Measurements from ENCODE around the gene COL4A1.

Gene COL4A1

DNA sequence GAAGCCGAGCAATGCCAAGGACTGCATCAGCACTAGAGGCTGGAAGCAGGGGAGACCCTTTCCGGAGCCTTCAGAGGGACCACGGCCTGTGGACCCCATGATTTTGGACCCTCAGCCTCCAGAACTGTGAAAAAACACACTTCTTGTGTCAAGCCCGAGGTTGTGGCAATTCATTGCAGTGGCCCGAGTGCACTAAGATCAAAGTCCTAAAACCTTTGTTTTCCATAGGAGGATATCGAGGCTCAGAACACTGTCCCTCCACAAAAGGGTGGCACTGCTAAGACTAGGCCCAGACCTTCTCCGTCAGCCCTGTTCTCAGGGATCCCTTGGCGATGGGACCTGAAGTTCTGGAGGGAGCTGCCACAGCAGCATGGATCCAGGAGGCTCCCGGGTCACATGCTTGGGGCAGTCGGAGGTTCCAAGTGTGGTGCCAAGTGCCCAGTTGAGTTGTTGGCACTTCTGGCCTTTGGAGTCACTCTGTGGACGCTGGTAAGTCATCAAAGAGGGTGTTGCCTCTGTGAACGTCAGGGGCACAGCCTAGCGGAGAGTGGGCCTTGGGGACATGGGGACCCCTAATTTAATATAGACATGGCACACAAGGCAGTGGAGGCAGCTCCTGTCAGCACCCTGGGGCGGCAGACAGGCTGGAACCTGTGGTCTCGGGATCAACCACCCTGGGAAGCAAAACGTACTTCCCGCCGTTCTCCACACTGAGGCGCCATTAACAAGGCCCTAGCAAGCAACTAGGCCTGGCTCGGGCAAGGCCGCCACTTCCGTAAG is 199.2 kb downstream of the COL4A1 start:
- DNase-seq: no peak

DNA sequence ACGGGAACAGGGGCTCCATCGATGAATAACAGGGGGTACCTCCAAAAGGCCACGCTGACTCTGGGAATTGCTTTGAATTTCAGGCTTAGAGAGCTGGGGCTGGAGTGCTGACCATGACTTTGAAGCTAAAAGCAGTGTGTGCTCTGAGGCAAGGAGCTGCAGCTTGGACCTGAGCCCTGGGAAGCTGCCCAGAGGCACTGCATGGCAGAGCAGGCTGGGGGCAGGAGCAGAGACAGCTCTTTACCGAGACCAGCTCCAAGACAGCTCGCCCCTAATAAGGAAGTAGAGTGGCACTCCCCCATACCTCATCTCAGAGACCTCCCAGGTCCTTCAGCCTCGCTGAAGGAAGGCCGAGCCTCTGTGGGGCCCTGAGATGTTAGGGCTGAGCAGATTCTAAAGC is 200.2 kb downstream of the COL4A1 start:
- peak; percentile 37 for DNase-seq

DNA sequence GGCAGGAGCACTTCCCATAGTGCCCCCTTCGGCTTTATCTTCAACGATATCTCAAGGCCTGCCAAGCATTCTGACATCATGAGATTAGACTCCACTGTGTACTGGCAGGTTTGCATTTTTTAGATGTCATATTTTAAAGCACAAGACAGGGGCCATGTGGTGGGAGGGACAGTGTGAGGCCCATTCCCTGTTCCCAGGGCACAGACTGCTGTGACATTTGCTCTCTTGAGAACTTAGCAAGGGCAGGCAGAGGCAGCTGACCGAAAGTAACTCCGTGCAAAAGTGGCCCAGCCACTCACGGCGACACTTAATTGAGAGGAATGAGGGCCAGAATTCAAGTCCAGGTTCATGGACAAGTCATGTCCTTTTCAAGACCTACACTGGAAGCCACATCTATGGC is 201.8 kb downstream of the COL4A1 start:
- no peak for DNase-seq

DNA sequence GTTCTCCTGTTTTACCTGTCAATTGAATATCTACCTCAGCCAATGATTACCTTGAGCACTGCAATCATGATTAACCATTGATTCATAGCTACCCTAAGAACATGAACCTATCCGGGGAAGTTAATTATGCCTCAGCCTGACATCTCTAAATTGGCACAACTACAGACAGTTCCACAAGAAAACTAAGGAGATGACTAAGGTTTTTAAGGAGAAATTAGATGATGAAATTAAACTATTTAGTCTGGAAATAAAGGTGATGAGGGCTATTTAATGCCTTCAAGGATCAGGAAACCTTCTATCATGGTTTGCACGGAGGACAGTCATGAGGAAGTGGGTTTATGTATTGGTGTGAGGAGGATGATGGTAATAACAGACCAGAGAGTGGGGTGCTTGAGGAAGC is 203.4 kb downstream of the COL4A1 start:
- no peak for DNase-seq

DNA sequence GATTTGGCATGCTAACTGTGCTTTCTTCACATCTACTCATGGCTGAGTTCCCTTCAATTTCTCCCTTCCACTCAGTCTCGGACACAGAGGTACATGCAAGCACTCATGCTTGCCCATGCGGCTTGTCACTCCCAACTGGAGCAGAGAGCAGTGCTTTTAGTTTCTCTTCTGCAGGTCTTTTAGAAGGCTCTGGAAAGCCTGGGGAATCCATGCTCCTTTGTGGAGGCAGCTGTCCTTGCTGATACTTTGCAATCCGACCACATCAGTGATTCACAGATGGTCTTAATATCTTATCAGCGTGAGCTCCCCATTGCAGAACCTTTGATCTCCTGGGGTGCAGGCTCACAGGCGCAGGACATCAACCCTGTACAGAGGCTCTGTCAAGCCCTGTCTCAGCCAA is 203.9 kb downstream of the COL4A1 start:
- DNase-seq: no peak

DNA sequence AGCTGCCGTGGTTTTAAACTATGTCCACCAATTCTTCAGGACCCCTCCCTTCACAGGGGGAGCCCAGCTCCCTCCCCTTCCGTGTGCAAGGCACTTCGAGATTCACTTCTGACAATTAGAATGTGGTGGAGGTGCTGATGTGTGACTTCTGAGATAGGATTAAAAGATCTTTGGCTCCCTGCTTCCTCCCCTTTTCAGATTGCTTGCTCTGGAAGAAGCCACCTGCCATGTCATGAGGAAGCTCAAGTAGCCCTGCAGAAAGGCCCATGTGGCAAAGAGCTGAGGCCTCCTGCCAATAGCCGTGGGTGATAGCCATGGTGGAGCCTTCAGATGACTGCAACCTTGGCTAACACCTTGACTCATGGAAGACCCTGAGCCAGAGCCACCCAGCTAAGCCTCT is 204.9 kb downstream of the COL4A1 start:
- DNase-seq: no peak

DNA sequence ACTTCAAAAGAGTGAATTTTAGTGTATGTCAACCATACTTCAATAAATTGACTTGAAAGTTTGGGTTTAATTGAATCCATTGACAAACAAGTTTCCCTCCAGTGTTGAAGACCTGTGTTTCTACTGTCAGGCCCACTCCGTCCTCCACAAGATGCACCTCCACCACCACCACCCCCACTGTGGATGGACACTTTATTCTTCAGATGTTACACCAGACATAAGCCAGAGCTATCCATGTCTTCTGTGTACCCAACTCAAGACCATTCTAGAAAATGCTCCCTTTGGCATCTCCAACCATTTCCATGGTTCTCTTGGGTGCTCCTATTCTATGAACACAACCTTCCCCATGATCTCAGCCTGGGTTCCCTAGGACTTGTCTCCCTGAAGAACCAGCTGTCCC is 207.0 kb downstream of the COL4A1 start:
- DNase-seq: no peak

Measured in kidney glomerular epithelial cell (primary cell).